GM21576 (cell line): Measurements from ENCODE around the gene OLFML2B.
"Not testable (repeated sequence)": the region's sequence is repeated elsewhere in the genome, so short reads cannot be mapped to it uniquely, and the experiment has no call there.

Source experiments
- ATAC-seq: cut with Tn5 transposase; IDR thresholded peaks from one replicate; pipeline ENCODE4 v1.9.1; 2021; ENCODE audit warnings: mild to moderate bottlenecking, moderate library complexity; ENCODE audit not compliant: unreplicated experiment

OLFML2B gene

DNA sequence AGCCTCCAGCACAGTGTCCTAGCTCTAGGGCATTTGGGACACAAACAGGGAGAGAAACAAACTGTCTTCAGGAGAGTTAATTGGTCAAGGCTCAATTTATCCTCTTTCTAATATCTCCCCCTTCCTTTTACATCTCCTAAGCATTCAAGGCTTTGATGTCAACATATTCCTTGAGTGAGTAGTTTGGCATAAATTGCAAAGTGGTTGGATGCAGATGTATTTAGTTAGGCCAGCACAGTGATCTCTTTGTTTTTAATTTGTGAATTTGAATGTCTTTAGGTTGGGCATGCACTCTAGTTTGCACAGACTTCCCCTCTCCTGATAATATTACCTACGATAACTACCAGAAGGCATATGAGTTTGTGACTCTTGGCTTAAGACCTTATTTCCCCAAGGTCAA is 12.5 kb upstream of the OLFML2B start:
- ATAC-seq = no peak

DNA sequence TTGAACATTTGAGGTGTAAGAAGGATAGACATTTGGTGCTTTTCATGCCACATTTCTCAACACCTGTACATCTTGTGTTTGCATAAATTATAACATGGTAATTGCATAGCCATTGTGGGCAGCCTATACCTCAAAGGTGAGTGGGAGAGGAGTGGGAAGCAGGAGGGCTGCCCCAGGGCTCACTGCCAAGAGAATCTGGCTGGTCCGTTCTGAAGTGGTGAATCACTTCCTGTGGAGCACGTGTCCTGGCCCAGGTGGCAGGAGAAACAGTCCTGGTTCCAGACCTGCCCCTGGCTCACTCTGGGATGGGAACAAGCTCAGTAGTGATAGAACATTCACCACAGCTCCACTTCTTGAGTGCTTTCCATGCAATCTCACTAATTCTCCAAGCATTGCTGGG is 11.6 kb upstream of the OLFML2B start:
- no peak for ATAC-seq

- no peak for ATAC-seq
Observed at GRCh38 chr1:162033428-162033827, 9.8 kb upstream of the OLFML2B start.

GRCh38 chr1:162030759-162031280 is 7.2 kb upstream of the OLFML2B start:
- no peak for ATAC-seq

DNA sequence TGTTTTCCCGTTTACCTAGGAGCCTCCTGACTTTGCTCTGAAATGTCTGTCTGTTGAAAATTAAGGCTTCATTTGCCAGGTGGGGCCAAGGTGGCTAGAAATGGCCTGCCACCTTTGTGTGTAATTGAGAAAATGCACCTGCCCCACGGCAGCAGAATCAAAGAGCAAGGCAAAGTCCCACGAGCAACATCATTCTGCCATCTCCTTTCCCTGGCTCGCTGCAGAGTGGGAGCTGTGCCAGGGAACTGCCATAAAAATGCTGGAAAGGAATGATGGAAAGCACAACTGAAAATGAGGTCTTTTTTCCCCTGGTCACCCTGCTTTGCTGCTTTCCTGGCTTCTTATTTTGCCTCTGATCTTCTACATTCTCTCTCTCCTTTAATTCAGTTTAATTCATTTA is 5.5 kb upstream of the OLFML2B start:
- no peak for ATAC-seq

GRCh38 chr1:162028726-162029125 is 5.1 kb upstream of the OLFML2B start:
- ATAC-seq = no peak

DNA sequence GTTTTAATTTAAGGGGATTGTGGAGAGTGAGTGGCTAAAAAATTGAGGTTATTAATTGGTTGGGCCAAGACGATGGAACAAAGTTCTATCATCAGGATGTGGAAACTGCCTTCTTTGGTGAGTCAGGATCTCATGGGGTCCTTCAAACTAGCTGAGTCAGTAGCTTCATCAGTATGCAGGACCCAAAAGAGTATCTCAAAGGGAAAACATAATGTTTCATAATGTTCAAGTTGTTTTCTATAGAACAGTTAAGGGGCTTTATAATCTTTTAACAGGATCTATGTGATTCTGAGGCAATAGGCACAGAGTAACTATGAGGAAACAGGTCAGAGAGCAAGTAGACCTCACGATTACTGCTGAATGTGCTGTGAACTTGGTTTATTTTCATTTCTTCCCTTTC is 3.2 kb upstream of the OLFML2B start:
- ATAC-seq = no peak

DNA sequence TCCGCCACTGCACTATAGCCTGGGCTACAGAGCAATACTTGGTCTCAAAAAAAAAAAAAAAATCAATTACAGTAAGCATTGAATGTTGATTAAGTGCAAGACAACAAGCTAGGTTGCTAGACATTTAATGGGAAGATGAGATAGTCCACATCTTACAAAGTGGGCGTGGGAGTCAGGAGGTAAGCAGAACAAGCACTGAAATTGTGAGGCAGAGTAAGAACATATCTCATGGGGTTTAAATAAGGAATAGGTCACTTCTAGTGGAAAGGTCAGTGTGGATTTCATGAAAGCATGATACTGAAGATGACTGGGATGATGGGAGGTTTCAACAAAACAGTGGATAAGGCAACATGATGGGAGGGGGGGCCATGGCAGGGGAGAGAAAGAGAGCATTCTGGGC is 1.9 kb upstream of the OLFML2B start:
- ATAC-seq = no peak

- ATAC-seq = no peak
Observed at GRCh38 chr1:162023181-162023546, 505 bp downstream of the OLFML2B start.

DNA sequence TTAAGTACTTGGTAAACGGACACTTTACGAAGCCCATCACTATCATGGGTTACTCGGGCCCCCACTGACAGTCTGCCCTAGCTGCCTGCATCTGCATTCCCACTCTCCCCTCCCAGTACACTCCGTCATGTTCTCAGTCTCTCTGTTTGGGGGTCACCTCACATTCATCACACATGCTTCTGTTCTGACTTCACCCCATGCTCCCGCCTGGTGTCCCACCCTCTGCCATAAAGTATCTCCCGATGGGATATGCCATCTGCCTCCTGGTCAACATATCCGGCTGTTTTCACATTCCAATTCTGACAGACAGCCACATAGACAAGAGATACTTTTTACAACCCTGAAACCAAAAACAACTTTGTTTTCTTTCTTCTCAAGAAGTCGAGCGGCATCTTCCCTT is 1.0 kb downstream of the OLFML2B start:
- ATAC-seq = no peak

GRCh38 chr1:162021124-162021523 is 2.5 kb downstream of the OLFML2B start:
- ATAC-seq = no peak

GRCh38 chr1:162020150-162020549 is 3.5 kb downstream of the OLFML2B start:
- no peak for ATAC-seq

DNA sequence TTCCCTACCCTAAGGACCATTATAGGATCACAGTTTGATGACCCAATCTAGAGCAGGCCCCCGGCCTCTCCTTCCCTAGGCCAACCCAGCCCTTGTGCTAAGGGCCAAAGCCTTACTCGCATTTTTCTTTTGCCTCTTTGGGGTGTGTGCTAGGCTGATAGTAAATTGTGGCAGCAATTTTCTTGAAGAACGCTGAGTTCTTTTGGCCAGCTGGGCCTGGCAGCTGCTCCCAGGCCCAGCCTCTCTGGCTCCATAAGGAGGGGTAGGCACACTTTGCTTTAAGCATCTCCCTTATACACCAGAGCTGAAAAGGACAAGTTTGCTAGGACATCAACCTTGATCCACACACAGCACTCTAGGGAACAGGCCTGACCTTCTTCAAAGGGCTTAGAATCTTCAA is 4.2 kb downstream of the OLFML2B start:
- ATAC-seq = no peak

GRCh38 chr1:162019006-162019405 is 4.7 kb downstream of the OLFML2B start:
- ATAC-seq = no peak

DNA sequence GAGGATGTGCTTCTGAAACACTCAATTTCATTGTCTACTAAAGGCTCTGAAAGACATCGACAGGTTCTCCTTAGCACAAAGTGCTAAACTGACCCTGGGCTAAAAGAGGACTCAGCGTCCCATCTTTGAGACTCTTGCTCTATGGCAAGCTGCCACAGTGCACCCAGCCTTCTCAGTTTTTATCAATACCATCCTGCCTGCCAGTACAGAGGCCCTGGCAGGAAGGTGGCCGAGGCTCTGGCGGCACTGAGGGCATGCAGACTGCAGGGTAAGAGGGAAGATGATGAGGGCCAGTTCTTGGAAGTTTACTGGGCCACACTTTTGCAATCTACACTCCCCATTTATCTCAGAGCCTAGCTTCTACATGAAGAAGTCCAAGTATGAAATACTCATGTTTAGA is 5.3 kb downstream of the OLFML2B start:
- no peak for ATAC-seq

GRCh38 chr1:162017791-162018190 is 5.9 kb downstream of the OLFML2B start:
- ATAC-seq = not testable (repeated sequence)

GRCh38 chr1:162016631-162017030 is 7.0 kb downstream of the OLFML2B start:
- ATAC-seq = no peak

GRCh38 chr1:162015196-162015595 is 8.5 kb downstream of the OLFML2B start:
- no peak for ATAC-seq

DNA sequence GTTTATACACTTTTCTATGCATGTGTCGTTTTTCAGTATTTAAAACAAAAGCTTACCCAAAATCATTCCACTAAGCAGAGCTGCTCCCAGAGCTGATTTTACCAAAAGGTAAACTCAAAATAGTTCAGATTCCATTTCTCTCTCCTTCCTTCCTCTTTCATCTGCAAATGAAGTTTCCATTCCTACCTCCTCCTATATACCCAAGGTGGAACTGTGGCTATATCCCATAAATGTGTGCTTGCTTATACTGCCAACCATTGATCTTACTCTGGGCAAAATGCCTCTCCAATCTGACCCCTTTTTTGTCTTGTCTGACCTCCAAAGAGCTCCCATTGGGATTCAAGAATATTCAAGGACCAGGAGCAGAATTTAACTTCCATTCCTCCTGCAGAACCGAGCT is 9.5 kb downstream of the OLFML2B start:
- no peak for ATAC-seq

GRCh38 chr1:162013289-162013688 is 10.4 kb downstream of the OLFML2B start:
- no peak for ATAC-seq

GRCh38 chr1:162011337-162012012 is 12.2 kb downstream of the OLFML2B start:
- no peak for ATAC-seq

DNA sequence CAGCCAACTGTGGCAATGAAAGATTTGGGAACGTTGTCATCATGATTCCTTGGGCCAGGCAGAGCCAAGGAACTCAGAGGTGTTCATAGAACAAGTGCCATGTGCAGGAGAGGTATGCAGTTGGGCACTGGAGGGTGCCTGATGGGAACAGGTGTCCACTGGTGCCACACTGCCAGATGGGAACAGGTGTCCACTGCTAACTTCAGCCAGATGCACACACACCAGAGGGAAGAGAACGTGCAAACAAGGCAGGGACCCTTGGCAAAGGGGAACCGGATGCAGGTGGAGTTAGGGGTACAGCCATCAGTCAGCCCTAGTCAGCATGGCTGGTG is 13.5 kb downstream of the OLFML2B start:
- no peak for ATAC-seq

DNA sequence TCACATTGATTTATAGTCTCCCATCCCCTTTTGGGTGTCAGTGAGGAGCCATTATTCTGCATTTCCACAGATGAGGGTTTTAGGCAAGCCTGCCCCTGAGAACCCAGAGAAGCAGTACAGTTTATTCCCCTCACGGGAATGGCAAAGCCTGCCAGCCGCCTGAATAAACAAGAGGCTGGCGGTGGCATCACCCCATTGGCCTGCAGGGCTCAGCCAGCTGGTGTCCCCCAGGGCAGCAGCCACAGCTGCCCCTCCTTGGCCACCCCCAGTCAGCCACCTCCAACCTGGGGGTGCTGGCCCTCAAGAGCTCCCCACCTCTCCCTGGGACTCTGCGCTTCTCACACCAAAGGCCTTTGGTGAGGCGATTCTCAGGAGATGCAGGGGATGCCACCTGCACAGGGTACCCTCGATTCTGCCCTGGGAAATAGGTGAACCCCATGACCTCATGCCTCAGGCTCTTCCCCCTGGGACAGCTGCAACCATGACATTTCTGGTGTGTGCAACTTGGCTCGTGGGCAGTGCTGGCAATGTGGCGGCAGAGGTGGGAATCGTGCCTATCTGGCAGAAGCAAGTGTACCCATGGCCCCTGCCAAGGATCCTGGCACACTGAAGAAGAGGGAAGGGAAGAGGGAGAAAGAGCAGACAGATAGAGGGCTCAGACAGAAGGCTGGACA is 14.0 kb downstream of the OLFML2B start:
- no peak for ATAC-seq
